ENCODE measurements around the gene MACROH2A1.

- TF ChIP-seq CHD1 (IDR thresholded peaks at IDR 0.05; ENCODE audit: low read depth, low read length) (no peak), CTCF (conservative IDR thresholded peaks at IDR 0.05; ENCODE audit: low read depth, low read length) (no peak), POLR2A (IDR thresholded peaks at IDR 0.05; ENCODE audit: low read depth, low read length) (no peak), SMC3 (IDR thresholded peaks at IDR 0.05; ENCODE audit: low read depth, low read length) (no peak), RAD21 (IDR thresholded peaks at IDR 0.05; ENCODE audit: low read length) (no peak), CEBPB (IDR thresholded peaks at IDR 0.05; ENCODE audit: low read depth, low read length) (no peak), MAFK (IDR thresholded peaks at IDR 0.05; ENCODE audit: low read depth, low read length) (no peak), USF2 (IDR thresholded peaks at IDR 0.05; ENCODE audit: low read depth, low read length) (no peak), RFX5 (IDR thresholded peaks at IDR 0.05; ENCODE audit: low read depth, low read length) (no peak), BHLHE40 (IDR thresholded peaks at IDR 0.05; ENCODE audit: low read depth, low read length) (no peak), NFE2L2 (IDR thresholded peaks at IDR 0.05; ENCODE audit: low read depth, low read length) (no peak)
Measured at GRCh38 chr5:135306557-135306956, 92.5 kb downstream of the MACROH2A1 start.

Data from IMR-90 (cell line).